ENCODE measurements around the gene CLMN. TPM values are rescaled to one million over a fixed set of nuclear protein-coding genes. Genes with fewer than 3 reads are reported as not detected.

CLMN gene
- total RNA-seq, 1 experiment from 2014 or later: 1.2 TPM

GRCh38 chr14:95315579-95315978 is 4.1 kb downstream of the CLMN start:
- Histone ChIP-seq H3K36me3 (no peaks in the 10 kb centered on the region), H3K9me3 (no peaks in the 10 kb centered on the region), H3K4me3 (no peak overlapping the region), H3K27me3 (no peaks in the 10 kb centered on the region)
- DNase-seq: no peak

DNA sequence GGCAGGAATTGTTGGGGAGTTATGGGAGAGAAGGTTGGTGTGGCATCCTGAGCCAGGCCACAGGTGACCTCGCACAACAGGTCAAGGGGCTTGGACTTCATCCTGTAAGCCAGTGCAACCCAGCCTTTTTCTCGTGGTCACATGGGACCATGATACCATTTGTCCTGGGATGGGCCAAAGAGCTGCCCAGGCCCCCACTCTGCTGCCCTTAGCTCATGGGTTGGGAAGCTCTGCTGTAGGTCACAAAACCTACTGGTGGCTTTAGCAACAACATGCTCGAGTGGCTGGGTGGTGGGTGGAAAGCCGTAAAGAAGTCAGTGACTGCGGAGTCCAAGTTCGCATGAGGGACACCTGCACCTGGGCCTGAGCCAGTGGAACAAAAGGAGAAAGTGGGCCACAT is 4.6 kb downstream of the CLMN start:
- no peak for DNase-seq
- Histone ChIP-seq H3K4me3 (no peak overlapping the region), H3K36me3 (no peaks in the 10 kb centered on the region), H3K27me3 (no peaks in the 10 kb centered on the region), H3K9me3 (no peaks in the 10 kb centered on the region)

GRCh38 chr14:95314609-95315008 is 5.1 kb downstream of the CLMN start:
- H3K4me3 ChIP-seq: no peak overlapping the region
- peak; percentile 65 for DNase-seq
- no peaks in the 10 kb centered on the region for H3K27me3 ChIP-seq
- no peaks in the 10 kb centered on the region for H3K9me3 ChIP-seq
- no peaks in the 10 kb centered on the region for H3K36me3 ChIP-seq

- Histone ChIP-seq H3K36me3 (no peaks in the 10 kb centered on the region), H3K9me3 (no peaks in the 10 kb centered on the region), H3K4me3 (no peak overlapping the region), H3K27me3 (no peaks in the 10 kb centered on the region)
- DNase-seq: peak; percentile 17
These were observed 6.0 kb downstream of the CLMN start for GRCh38 chr14:95313707-95314106.

GRCh38 chr14:95313190-95313589 is 6.5 kb downstream of the CLMN start:
- H3K36me3 ChIP-seq: no peaks in the 10 kb centered on the region
- no peak overlapping the region for H3K4me3 ChIP-seq
- DNase-seq: no peak
- H3K9me3 ChIP-seq: no peaks in the 10 kb centered on the region
- H3K27me3 ChIP-seq: no peaks in the 10 kb centered on the region

DNA sequence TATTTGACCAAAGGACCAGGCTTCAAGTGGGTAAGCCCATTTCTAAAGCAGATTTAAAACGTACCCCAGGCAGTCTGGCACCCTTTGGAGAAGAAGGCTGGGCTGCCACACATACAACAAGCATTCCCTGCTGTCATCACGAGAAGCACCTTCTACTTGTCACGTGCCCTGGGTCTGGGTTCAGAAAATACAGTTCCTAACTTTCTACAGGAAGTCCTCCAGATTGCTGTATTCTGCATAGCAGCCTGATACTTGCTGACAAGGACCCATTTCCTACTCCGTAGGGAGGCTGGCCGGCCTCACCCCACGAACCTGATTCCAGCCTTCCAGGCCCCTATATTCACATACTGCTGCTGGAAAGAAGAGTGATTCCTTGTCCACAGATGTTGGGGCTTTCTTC is 7.4 kb downstream of the CLMN start:
- H3K27me3 ChIP-seq: no peaks in the 10 kb centered on the region
- H3K36me3 ChIP-seq: no peaks in the 10 kb centered on the region
- no peak for DNase-seq
- H3K4me3 ChIP-seq: no peak overlapping the region
- H3K9me3 ChIP-seq: no peaks in the 10 kb centered on the region

DNA sequence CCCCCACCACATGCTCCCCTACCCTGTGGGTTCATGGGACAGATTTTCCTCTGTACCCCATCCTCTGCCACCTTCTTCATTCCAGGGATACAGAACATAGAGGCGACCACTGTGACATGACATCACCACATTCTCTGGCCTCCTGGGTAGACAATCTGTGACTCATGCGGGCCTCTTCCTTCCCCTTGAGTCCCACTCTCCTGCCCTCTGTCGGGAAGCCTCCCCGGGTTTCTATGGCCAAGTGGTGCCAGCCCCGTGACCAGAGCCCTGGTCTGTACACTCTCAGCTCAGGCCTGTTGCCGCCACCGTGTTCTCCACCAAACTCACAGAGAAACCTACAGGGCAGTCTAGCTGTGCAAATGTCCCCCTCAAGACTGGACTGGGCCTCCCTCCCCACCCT is 8.0 kb downstream of the CLMN start:
- H3K36me3 ChIP-seq: no peaks in the 10 kb centered on the region
- no peak overlapping the region for H3K4me3 ChIP-seq
- H3K27me3 ChIP-seq: no peaks in the 10 kb centered on the region
- H3K9me3 ChIP-seq: no peaks in the 10 kb centered on the region
- no peak for DNase-seq

GRCh38 chr14:95310635-95311380 is 8.9 kb downstream of the CLMN start:
- Histone ChIP-seq H3K4me3 (no peak overlapping the region), H3K36me3 (no peaks in the 10 kb centered on the region), H3K27me3 (no peaks in the 10 kb centered on the region), H3K9me3 (no peaks in the 10 kb centered on the region)
- DNase-seq: no peak

DNA sequence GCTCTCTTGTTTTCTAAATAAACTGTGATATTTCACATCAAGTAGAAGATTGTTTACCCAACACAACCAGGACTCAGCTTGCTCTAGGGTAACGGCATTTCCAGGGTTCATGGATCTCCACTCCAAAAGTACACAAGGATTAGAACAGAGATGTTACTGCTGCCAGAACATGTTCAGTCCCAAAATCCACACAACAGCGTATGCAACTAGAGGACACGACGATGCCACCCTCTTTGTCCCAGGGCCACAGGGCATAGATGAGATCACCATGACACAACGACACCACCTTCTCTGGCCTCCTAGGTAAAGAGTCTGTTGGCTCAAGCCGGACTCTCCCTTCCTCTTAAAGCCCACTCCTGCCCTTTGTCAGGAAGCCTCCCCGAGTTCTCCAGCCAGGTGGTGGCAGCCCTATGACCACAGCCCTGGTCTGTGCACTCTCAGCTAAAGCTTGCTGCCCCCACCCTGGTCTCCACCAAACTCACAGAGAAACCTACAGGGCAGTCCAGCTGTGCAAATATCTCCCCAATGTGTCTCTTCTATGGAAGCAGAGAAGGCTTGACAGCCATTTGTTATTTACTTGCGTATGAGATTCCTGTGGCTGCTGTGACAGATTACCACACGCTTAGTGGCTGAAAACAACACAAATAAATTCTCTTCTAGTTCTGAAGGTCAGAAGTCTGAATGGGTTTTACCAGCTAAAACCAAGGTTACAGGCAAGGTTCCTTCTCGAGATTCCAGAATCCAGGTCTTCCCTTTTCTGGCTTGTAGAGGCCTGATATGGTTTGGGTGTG is 10.3 kb downstream of the CLMN start:
- no peak overlapping the region for H3K4me3 ChIP-seq
- H3K36me3 ChIP-seq: no peaks in the 10 kb centered on the region
- no peaks in the 10 kb centered on the region for H3K27me3 ChIP-seq
- no peaks in the 10 kb centered on the region for H3K9me3 ChIP-seq
- DNase-seq: no peak

DNA sequence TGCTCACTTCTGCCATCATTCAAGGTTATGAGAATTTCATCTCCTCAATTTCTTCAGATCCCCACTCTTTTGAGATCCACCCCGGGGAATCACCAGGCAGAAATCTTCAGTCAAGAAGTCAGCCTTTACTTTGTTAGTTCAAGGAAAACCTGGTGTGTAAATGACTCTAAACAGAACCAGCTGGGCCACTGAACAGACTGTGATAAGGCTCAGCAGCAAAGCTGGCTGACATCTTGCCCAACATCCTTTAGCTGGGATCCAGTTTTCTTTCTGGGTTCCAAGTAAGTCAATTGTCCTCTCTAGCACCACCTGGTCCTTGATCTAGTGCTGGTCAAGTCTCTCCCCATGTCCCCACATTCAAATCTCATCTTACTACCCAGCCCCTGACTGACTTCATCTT is 11.6 kb downstream of the CLMN start:
- Histone ChIP-seq H3K9me3 (no peaks in the 10 kb centered on the region), H3K27me3 (no peaks in the 10 kb centered on the region), H3K4me3 (no peak overlapping the region), H3K36me3 (no peaks in the 10 kb centered on the region)
- DNase-seq: no peak

- Histone ChIP-seq H3K36me3 (no peaks in the 10 kb centered on the region), H3K27me3 (no peaks in the 10 kb centered on the region), H3K4me3 (no peak overlapping the region), H3K9me3 (no peaks in the 10 kb centered on the region)
- no peak for DNase-seq
These were observed 12.2 kb downstream of the CLMN start for GRCh38 chr14:95307402-95308041.

GRCh38 chr14:95305940-95306339 is 13.8 kb downstream of the CLMN start:
- H3K9me3 ChIP-seq: no peaks in the 10 kb centered on the region
- DNase-seq: no peak
- H3K36me3 ChIP-seq: no peaks in the 10 kb centered on the region
- H3K27me3 ChIP-seq: no peaks in the 10 kb centered on the region
- H3K4me3 ChIP-seq: no peak overlapping the region

- Histone ChIP-seq H3K36me3 (no peaks in the 10 kb centered on the region), H3K4me3 (no peak overlapping the region), H3K27me3 (no peaks in the 10 kb centered on the region), H3K9me3 (no peaks in the 10 kb centered on the region)
- DNase-seq: no peak
These were observed 14.6 kb downstream of the CLMN start for GRCh38 chr14:95305145-95305544.

GRCh38 chr14:95304342-95304741 is 15.4 kb downstream of the CLMN start:
- DNase-seq: no peak
- Histone ChIP-seq H3K27me3 (no peaks in the 10 kb centered on the region), H3K9me3 (no peaks in the 10 kb centered on the region), H3K36me3 (no peaks in the 10 kb centered on the region), H3K4me3 (no peak overlapping the region)

DNA sequence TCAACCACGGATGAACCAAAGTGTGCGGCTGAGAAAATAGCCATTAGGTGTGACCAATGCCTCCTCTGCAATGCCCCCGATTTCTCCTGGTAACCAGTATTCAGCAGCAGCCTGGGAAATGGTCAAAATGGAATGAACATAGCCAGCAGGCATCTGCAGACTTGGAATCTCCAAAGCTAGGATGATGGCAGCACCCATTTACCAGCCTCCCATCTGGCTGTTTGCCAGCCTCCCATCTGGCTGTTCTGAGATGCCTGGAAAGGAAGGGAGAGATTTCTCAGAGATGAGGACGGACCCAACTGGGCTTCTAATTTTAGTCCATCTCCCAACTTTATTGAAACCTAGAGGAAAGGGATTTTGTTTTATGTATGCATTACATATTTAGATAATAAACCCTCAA is 16.2 kb downstream of the CLMN start:
- no peak overlapping the region for H3K4me3 ChIP-seq
- H3K36me3 ChIP-seq: no peaks in the 10 kb centered on the region
- H3K9me3 ChIP-seq: no peaks in the 10 kb centered on the region
- DNase-seq: no peak
- H3K27me3 ChIP-seq: no peaks in the 10 kb centered on the region

DNA sequence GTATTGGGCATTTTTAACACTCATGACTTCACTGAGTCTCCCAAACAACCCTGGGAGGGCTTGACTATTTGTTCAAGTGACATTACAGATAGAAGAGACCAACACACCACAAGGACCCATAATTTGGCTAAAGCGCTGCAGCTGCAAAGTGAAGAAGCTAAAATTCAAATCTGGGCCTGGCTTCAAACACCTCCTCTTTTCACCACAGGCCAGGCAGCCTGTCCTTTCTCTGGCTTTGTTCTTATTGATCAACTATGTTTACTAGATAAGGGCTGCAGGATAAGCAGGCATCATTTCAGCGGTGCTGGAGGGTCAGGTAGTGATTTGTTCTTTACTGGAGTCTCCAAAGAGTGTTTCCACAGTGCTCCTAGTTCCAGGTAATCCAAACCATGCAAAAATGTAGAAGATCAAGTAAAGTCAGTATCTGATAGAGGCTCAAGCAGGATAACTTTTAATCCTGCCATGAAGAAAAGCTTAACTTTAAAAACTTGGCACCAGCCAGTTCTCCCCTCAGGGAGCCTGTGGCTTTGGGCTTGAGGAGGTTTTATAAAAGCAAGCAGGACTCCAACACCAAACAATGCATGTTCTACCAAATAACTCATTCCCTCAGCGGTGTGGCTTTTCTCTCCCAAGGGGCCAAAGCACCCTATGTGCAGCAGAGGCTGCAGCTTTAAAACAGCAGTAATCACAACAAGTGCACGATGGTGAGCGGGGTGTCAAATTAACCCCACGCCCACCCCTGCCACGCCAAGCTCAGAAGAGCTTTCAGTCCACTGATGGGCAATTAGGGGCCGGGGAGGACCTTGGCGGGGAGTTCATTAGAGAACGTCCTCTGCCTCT is 16.8 kb downstream of the CLMN start:
- no peaks in the 10 kb centered on the region for H3K9me3 ChIP-seq
- H3K27me3 ChIP-seq: no peaks in the 10 kb centered on the region
- DNase-seq: no peak
- H3K36me3 ChIP-seq: no peaks in the 10 kb centered on the region
- H3K4me3 ChIP-seq: no peak overlapping the region
